Stimulated activated CD4-positive, alpha-beta T cell treated with anti-CD3 and anti-CD28 coated beads, TNF-alpha, amount 100 ng/mL, for 24 hours (primary cell): Measurements from ENCODE around the gene TBCB.
"Not testable (repeated sequence)": the region's sequence is repeated elsewhere in the genome, so short reads cannot be mapped to it uniquely, and the experiment has no call there.

Experiments
- DNase-seq, 3 experiments: peaks; one replicate each; pipeline ENCODE4 v3.0.0-alpha.2; 2020; ENCODE audit warnings: low read depth in 3 of 3

TBCB gene

DNA sequence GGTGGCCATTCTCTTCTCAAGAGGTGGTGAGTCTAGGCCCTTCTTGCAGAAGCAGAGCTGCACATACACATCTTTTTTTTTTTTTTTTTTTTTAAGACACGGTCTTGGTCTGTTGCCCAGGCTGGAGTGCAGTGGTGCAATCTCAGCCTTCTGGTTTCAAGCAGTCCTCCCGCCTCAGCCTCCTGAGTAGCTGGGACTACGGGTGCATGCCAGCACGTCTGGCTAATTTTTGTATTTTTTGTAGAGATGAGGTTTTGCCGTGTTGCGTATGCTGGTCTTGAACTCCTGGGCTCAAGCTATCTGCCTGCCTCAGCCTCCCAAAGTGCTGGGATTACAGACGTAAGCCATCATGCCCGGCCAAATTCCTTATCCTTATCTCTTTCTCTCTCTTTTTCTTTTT, 58.6 kb downstream of the TBCB start:
- DNase-seq: not testable (repeated sequence)
